ENCODE data around the gene MPC2. TPM values are rescaled to one million over a fixed set of nuclear protein-coding genes. Genes with fewer than 3 reads are reported as not detected.

Gene MPC2
- total RNA-seq, 1 donor from 2014 or later = 17.7 TPM

DNA sequence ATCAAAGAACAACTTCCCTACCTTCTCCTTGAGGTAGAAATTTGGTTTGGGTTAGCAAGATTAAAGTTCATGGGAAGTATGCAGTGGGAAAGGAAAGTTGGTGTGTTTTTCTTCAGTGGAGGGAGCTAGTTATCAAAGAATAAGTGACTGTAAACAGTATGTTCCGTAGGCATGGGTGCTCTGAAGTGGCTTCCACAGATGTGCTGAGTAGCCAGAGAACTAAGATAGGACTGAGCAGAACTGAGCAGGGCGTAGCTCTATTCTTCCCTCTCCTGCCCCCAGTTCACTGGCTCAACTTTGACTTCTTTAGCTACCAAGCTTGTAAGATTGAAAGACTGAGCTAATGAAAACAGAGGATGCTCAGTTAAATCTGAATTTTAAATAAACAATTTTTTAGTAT, 26.3 kb downstream of the MPC2 start:
- no peaks in the 10 kb centered on the region for H3K4me1 ChIP-seq
- DNase-seq (ENCODE audit: extremely low spot score in 2 of 2) = no peak
- no peaks in the 10 kb centered on the region for H3K36me3 ChIP-seq
- no peaks in the 10 kb centered on the region for H3K9me3 ChIP-seq
- no peaks in the 10 kb centered on the region for H3K27me3 ChIP-seq
- intact Hi-C loops (cut with DNase I) = no loop called here
- H3K27ac ChIP-seq = no peak overlapping the region
- TF ChIP-seq CTCF (IDR thresholded peaks at IDR 0.05) (no peak), POLR2A (IDR thresholded peaks at IDR 0.05) (no peak), POLR2AphosphoS5 (IDR thresholded peaks at IDR 0.05; ENCODE audit: insufficient read depth in 1 of 2, low read depth in 1 of 2) (no peak)
- no peak overlapping the region for H3K4me3 ChIP-seq

DNA sequence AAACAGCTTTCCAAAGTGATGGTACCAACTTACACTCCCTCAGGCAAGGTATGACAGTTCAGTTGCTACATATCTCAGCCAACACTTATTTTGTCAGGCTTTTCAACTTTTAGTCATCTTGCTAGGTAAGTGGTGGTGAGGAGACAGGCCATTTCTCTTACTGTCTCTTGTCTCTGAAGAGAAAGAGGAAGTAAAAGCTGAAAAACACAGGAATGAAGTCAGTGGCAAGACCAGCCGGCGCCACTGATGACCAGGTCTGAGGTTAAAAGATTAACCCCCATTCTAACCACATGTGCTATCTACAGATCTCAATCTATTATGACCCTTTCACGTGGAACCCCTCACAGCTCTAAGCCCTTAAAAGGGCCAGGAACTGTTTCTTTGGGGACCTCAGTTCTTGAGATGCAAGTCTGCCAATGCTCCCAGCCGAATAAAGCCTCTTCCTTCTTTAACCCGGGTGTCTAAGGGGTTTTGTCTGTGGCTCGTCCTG, 27.1 kb downstream of the MPC2 start:
- Histone ChIP-seq H3K4me3 (no peak overlapping the region), H3K27me3 (no peaks in the 10 kb centered on the region), H3K27ac (no peak overlapping the region), H3K9me3 (no peaks in the 10 kb centered on the region), H3K4me1 (no peaks in the 10 kb centered on the region), H3K36me3 (no peaks in the 10 kb centered on the region)
- no peak for TF ChIP-seq CTCF (IDR thresholded peaks at IDR 0.05)
- TF ChIP-seq POLR2A (IDR thresholded peaks at IDR 0.05) = no peak
- no peak for TF ChIP-seq POLR2AphosphoS5 (IDR thresholded peaks at IDR 0.05; ENCODE audit: insufficient read depth in 1 of 2, low read depth in 1 of 2)
- intact Hi-C loops (cut with DNase I) = no loop called here
- DNase-seq (ENCODE audit: extremely low spot score in 2 of 2) = no peak

DNA sequence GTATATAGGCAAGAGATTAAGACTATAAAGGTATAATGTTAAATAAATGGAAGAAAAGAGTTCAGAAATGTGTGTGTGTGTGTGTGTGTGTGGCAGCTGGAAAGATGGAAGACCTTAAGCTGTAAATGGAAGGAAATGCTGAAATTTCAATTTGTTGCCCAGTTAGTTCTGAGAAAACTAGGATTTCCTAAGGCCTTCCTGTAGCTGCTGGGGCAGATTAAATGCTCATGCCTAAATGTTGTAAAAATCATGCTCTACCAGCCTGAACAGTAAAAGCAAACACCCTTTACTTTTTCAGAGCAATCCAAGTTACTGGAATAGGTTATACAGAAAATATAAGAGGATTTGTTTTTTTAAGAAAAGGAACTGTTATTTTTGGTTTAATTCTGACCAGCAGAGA, 31.2 kb downstream of the MPC2 start:
- H3K27ac ChIP-seq = no peak overlapping the region
- H3K4me3 ChIP-seq = no peak overlapping the region
- no peaks in the 10 kb centered on the region for H3K27me3 ChIP-seq
- H3K4me1 ChIP-seq = no peaks in the 10 kb centered on the region
- intact Hi-C loops (cut with DNase I) = no loop called here
- DNase-seq (ENCODE audit: extremely low spot score in 2 of 2) = no peak
- TF ChIP-seq POLR2A (IDR thresholded peaks at IDR 0.05) (no peak), CTCF (IDR thresholded peaks at IDR 0.05) (no peak), POLR2AphosphoS5 (IDR thresholded peaks at IDR 0.05; ENCODE audit: insufficient read depth in 1 of 2, low read depth in 1 of 2) (no peak)
- H3K36me3 ChIP-seq = no peaks in the 10 kb centered on the region
- no peaks in the 10 kb centered on the region for H3K9me3 ChIP-seq

GRCh38 chr1:167905182-167905581, 31.7 kb downstream of the MPC2 start:
- intact Hi-C loops (cut with DNase I) = no loop called here
- H3K4me1 ChIP-seq = no peaks in the 10 kb centered on the region
- DNase-seq (ENCODE audit: extremely low spot score in 2 of 2) = no peak
- H3K4me3 ChIP-seq = no peak overlapping the region
- H3K27ac ChIP-seq = no peak overlapping the region
- no peaks in the 10 kb centered on the region for H3K27me3 ChIP-seq
- no peaks in the 10 kb centered on the region for H3K9me3 ChIP-seq
- H3K36me3 ChIP-seq = no peaks in the 10 kb centered on the region
- TF ChIP-seq CTCF (IDR thresholded peaks at IDR 0.05) = no peak
- TF ChIP-seq POLR2A (IDR thresholded peaks at IDR 0.05) = no peak
- no peak for TF ChIP-seq POLR2AphosphoS5 (IDR thresholded peaks at IDR 0.05; ENCODE audit: insufficient read depth in 1 of 2, low read depth in 1 of 2)

DNA sequence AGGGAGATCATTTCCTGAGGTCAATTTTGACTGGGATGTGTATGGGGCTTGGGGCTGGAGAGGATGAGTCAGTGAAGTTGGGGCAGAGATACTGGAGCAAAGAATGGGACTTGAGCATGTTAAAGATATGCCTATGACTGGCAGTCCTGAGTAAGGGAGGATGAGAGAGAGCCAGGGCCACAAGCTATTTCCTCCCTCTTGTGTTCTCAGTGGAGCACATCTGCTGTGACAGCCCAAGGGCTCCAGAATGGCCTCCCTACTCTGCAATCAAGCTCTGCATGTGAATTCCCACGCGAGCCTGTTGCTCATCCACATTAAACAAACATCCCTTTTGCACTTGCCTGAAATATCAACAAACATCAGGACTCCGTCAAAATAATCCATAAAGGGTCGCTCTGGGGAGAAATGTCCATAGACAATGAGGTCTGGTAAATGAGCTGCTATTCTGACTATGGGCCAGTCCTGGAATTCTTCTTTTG, 32.2 kb downstream of the MPC2 start:
- no peaks in the 10 kb centered on the region for H3K36me3 ChIP-seq
- no peak for DNase-seq (ENCODE audit: extremely low spot score in 2 of 2)
- H3K27ac ChIP-seq = no peak overlapping the region
- H3K4me3 ChIP-seq = no peak overlapping the region
- no peaks in the 10 kb centered on the region for H3K4me1 ChIP-seq
- H3K9me3 ChIP-seq = no peaks in the 10 kb centered on the region
- H3K27me3 ChIP-seq = no peaks in the 10 kb centered on the region
- TF ChIP-seq CTCF (IDR thresholded peaks at IDR 0.05) (no peak), POLR2AphosphoS5 (IDR thresholded peaks at IDR 0.05; ENCODE audit: insufficient read depth in 1 of 2, low read depth in 1 of 2) (no peak), POLR2A (IDR thresholded peaks at IDR 0.05) (no peak)
- intact Hi-C loops (cut with DNase I) = no loop called here

All from vagina (tissue), 2 donors.